ENCODE measurements around the gene UBASH3A.
"Not testable (repeated sequence)": the region's sequence is repeated elsewhere in the genome, so short reads cannot be mapped to it uniquely, and the experiment has no call there.

Gene UBASH3A

GRCh38 chr21:42391297-42391696, 12.4 kb upstream of the UBASH3A start:
- no peak for DNase-seq

- DNase-seq = no peak
Measured at GRCh38 chr21:42392731-42393442, 10.8 kb upstream of the UBASH3A start.

GRCh38 chr21:42393443-42393950, 10.2 kb upstream of the UBASH3A start:
- DNase-seq = no peak

- DNase-seq = no peak
Measured at GRCh38 chr21:42395302-42395701, 8.4 kb upstream of the UBASH3A start.

GRCh38 chr21:42395905-42396651, 7.6 kb upstream of the UBASH3A start, which contains the start of gene TMPRSS3:
Gene TMPRSS3, minus strand, starts transcription at chr21:42396052. Its CDS starts 635 bp downstream, at chr21:42395417.
- DNase-seq = no peak

- DNase-seq = peak; percentile 14
Measured at GRCh38 chr21:42396799-42397745, 6.6 kb upstream of the UBASH3A start.

GRCh38 chr21:42397746-42398394, 5.8 kb upstream of the UBASH3A start:
- DNase-seq = no peak

GRCh38 chr21:42398436-42399028, 5.2 kb upstream of the UBASH3A start:
- DNase-seq = peak; percentile 47

GRCh38 chr21:42400525-42400924, 3.2 kb upstream of the UBASH3A start:
- DNase-seq = no peak

- DNase-seq = no peak
Measured at GRCh38 chr21:42401154-42401553, 2.5 kb upstream of the UBASH3A start.

GRCh38 chr21:42401820-42402251, 1.9 kb upstream of the UBASH3A start:
- peak; percentile 20 for DNase-seq

GRCh38 chr21:42404539-42404938, 837 bp downstream of the UBASH3A start:
- DNase-seq = peak; percentile 73

- DNase-seq = no peak
Measured at GRCh38 chr21:42405064-42406013, 1.6 kb downstream of the UBASH3A start.

GRCh38 chr21:42406201-42406621, 2.5 kb downstream of the UBASH3A start:
- DNase-seq = no peak

GRCh38 chr21:42406866-42407265, 3.2 kb downstream of the UBASH3A start:
- DNase-seq = no peak

- DNase-seq = no peak
Measured at GRCh38 chr21:42407476-42407875, 3.8 kb downstream of the UBASH3A start.

- DNase-seq = not testable (repeated sequence)
Measured at GRCh38 chr21:42408718-42409117, 5.0 kb downstream of the UBASH3A start.

- DNase-seq = no peak
Measured at GRCh38 chr21:42409366-42409765, 5.7 kb downstream of the UBASH3A start.

GRCh38 chr21:42411197-42411869, 7.6 kb downstream of the UBASH3A start:
- peak; percentile 55 for DNase-seq
